Esophagus mucosa (tissue), 1 donor: ENCODE data around the gene XG. TPM values are rescaled to one million over a fixed set of nuclear protein-coding genes. Genes with fewer than 3 reads are reported as not detected.

Experiments used
- ATAC-seq: fragments of 200-7000 bp; cut with Tn5 transposase; one replicate; pipeline ENCODE4 v1.9.1; 2020
- total RNA-seq: library from RNA; stranded (reverse); gene quantifications from one replicate; pipeline ENCODE4 v1.2.4, GENCODE V29; 2023
- donor health status: DM: yes; HTN: yes; CAD: no.

Gene XG
- total RNA-seq, 1 donor from 2014 or later: 14.2 TPM

- ATAC-seq: no peak
Measured at GRCh38 chrX:2823795-2824386, 72.1 kb downstream of the XG start.

DNA sequence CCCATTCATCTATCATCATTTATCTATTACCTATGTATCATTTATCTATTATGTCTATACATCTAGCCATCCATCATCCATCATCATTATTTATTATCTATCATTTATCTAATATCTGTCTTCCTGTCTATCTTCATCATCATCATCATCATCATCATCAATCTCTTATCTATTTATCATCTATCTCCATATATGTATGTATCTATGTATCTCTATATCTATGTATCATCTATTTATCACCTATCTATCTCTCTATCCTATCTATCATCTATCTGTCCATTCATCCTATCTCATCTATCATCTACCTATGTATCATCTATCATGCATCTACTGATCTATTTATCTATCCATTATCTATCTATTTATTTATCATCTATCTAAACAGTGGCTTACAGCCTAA is 73.0 kb downstream of the XG start:
- ATAC-seq: no peak

GRCh38 chrX:2828344-2828958 is 76.6 kb downstream of the XG start, which contains the start of gene GYG2:
Gene GYG2 (plus strand): TSS chrX:2828930. CDS start chrX:2830189, 1,259 bp downstream.
- no peak for ATAC-seq

DNA sequence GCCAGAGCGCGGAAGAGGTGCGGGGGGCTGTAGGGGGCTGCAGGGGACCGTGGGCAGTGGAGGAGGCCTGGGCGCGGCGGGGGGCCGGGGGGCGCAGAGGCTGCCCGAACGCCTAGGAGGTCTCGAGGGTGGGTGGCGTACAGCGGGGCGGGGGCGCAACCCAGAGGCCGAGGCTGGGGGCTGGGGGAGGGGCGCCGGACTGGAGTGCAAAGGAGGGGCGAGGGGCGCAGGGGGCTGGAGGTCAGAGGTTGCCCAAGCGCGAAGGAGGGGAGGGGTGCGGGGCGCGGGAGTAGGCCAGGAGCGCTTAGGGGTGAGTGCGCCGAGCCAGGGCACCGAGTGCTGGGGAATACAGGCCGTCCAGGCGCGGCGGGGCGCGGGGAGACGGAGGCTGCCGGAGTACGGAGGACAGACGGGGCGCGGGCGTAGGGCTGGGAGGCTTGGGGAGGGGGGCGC is 77.1 kb downstream of the XG start:
- no peak for ATAC-seq

- ATAC-seq: no peak
Measured at GRCh38 chrX:2829469-2830246, 77.8 kb downstream of the XG start.

- ATAC-seq: no peak
Measured at GRCh38 chrX:2831471-2832228, 79.8 kb downstream of the XG start.

GRCh38 chrX:2837961-2838360 is 86.1 kb downstream of the XG start:
- no peak for ATAC-seq

DNA sequence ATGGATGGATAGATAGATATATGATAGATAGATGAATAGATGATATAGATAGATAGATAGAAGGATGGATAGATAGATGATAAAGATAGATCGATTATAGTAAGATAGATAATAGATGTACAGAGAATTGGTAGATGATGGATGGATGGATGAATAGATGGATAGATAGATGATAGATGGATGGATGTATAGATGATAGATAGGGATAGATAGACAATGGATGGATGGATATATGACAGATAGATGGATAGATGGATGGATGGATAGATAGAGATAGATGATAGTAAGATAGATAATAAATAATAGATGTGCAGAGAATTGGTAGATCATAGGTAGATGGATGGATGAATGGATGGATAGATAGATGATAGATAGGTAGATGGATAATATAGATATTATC is 89.1 kb downstream of the XG start:
- ATAC-seq: no peak

GRCh38 chrX:2841537-2841936 is 89.7 kb downstream of the XG start:
- ATAC-seq: no peak

DNA sequence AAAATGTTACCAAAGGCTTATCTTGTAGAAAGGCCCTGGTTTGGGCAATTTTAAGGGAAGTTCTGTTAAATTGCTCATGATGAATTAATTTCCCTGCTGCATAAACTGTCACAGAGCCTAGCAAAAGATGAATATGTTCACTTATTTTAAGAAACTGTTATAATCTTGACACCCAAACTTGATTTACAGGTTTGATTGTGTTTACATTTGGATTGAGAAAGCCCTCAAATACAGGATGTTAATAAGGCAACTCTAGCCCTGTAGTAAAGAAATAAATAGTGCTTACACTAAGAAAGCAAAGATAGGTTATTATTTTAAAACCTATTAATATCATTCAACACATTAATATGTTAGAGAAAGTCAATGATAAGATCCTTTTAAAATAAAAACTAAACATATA is 95.2 kb downstream of the XG start:
- ATAC-seq: peak; percentile 57

DNA sequence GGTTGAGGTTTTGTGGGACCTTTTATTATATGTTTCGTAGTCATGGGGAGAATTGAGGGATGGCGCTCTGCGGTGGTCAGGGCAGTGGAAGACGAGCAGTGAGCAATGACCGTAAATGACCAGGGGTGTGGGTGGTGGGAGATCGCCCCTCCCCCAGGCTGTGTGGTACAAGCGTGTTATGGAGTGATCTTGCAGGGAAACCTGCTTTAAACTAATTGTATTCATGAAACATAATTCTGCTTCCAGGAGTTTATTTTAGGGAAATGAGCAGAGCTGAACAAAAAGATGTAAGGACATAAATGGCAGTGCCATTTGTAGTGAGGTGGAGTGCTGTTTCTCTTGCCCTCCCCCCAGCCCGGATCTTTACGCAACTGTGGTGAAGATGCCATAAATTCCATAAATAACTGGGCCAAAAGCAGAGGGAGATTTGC is 97.0 kb downstream of the XG start:
- ATAC-seq: no peak

DNA sequence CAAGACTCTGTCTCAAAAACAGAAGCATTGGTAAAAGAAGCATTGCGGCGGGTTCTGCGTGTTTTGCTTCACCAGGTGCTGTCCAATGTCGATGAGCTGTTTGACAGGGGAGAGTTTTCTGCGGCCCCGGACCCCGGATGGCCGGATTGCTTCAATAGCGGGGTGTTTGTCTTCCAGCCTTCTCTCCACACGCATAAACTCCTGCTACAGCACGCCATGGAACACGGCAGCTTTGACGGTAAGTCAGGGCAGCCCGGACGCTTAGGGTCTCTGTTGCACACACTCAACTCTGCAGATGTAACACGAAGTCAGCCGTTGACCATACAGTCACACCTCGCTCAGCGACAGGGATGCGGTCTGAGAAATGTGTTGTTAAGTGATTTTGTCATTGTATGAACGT is 103.1 kb downstream of the XG start:
- ATAC-seq: no peak

DNA sequence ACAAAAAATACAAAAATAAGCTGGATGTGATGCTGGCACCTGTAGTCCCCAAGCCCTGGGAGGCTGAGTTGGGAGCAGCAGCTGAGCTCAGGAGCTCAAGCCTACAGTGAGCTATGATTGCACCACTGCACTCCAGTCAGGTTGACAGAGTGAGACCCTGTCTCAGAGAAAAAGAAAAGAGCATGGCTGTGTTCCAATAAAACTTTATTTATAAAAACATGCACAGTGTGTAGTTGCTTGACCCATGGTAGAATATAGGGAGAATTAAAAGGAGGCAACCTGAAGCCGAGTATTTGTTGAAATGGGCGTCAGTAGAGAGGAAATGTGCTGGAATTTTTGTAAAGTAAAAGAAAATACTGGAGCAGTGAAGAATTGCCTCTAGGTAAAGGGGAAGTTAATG is 103.9 kb downstream of the XG start:
- no peak for ATAC-seq

DNA sequence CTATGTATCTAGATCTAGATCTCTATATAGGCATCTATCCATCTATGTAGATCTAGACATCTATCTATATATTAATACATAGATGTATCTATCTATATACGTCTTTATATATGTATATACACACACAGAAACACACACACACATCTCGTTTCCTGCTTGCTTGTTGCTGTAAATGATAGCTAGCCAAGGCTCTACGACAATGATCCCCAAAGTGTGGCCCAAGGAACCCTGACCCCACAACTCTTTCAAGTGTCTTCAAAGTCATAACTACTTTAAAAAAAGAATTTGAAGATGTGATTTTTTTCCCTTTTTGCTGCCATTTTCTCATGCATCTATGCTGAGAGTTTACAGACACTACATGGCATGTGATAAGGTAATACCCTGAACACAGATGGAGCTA is 105.7 kb downstream of the XG start:
- no peak for ATAC-seq

GRCh38 chrX:2859197-2859797 is 107.5 kb downstream of the XG start:
- ATAC-seq: no peak

- no peak for ATAC-seq
Measured at GRCh38 chrX:2862404-2862803, 110.6 kb downstream of the XG start.

- ATAC-seq: no peak
Measured at GRCh38 chrX:2863646-2864045, 111.8 kb downstream of the XG start.

Other genes with a start within 250 kb of the XG start
- 100 TPM for gene CD99, start 60.7 kb upstream of the XG start, total RNA-seq
- gene GYG2, start 76.9 kb downstream of the XG start, total RNA-seq: 0.52 TPM
- 33.3 TPM for gene ARSD, start 177.3 kb downstream of the XG start, total RNA-seq